GM06990 (cell line): ENCODE measurements around the gene LHX3.

Source experiments
- DNase-seq: peaks from one replicate; pipeline ENCODE4 v3.0.0-alpha.2; 2011; ENCODE audit not compliant: insufficient read length; ENCODE audit errors: extremely low read depth
- H3K27me3 ChIP-seq: replicated peaks from 2 replicates; pipeline ENCODE4 v1.6.0; 2011; ENCODE audit warnings: low read length; ENCODE audit not compliant: control insufficient read depth, insufficient read depth
- H3K36me3 ChIP-seq: 2 replicates; pipeline ENCODE4 v1.5.1; 2011; ENCODE audit warnings: low read length; ENCODE audit not compliant: control insufficient read depth, insufficient read depth
- H3K4me3 ChIP-seq: replicated peaks from 2 replicates; pipeline ENCODE4 v1.5.1; 2011; ENCODE audit warnings: low read depth, mild to moderate bottlenecking, control low read depth, low read length
- CTCF ChIP-seq: IDR thresholded peaks from 2 replicates; pipeline ENCODE4 v1.5.1; 2011; ENCODE audit warnings: low read length, control low read depth, mild to moderate bottlenecking, inconsistent platforms; ENCODE audit not compliant: insufficient read depth, poor library complexity, severe bottlenecking

Gene LHX3

GRCh38 chr9:136185596-136186366 is 19.1 kb downstream of the LHX3 start:
- H3K36me3 ChIP-seq = no peaks in the 10 kb centered on the region
- no peaks in the 10 kb centered on the region; the same call in 1 of the 2 replicates for H3K27me3 ChIP-seq
- no peak for TF ChIP-seq CTCF

GRCh38 chr9:136185066-136185465 is 19.9 kb downstream of the LHX3 start:
- TF ChIP-seq CTCF = no peak
- Histone ChIP-seq H3K4me3 (no peak overlapping the region), H3K36me3 (no peaks in the 10 kb centered on the region), H3K27me3 (no peaks in the 10 kb centered on the region; the same call in 1 of the 2 replicates)
- DNase-seq = no peak

More at GRCh38 chr9:136185596-136186366, 19.1 kb downstream of the LHX3 start:
- DNase-seq = no peak
- H3K4me3 ChIP-seq = no peak overlapping the region

GRCh38 chr9:136182850-136183422 is 22.0 kb downstream of the LHX3 start:
- TF ChIP-seq CTCF = no peak
- no peaks in the 10 kb centered on the region; the same call in 1 of the 2 replicates for H3K27me3 ChIP-seq
- H3K4me3 ChIP-seq = no peak overlapping the region
- no peaks in the 10 kb centered on the region for H3K36me3 ChIP-seq
- DNase-seq = no peak

- H3K27me3 ChIP-seq = no peaks in the 10 kb centered on the region; the same call in 1 of the 2 replicates
- no peak overlapping the region for H3K4me3 ChIP-seq
- no peak for DNase-seq
- no peaks in the 10 kb centered on the region for H3K36me3 ChIP-seq
- no peak for TF ChIP-seq CTCF
Observed at GRCh38 chr9:136182420-136182787, 22.5 kb downstream of the LHX3 start.

- no peak for TF ChIP-seq CTCF
- H3K27me3 ChIP-seq = no peaks in the 10 kb centered on the region; the same call in 1 of the 2 replicates
- no peaks in the 10 kb centered on the region for H3K36me3 ChIP-seq
- no peak for DNase-seq
- H3K4me3 ChIP-seq = no peak overlapping the region
Observed at GRCh38 chr9:136181784-136182419, 23.0 kb downstream of the LHX3 start.
